LHCN-M2 (cell line): Measurements from ENCODE around the gene GALNT1. TPM values are rescaled to one million over a fixed set of nuclear protein-coding genes. Genes with fewer than 3 reads are reported as not detected.

Source experiments
- DNase-seq: peaks from one replicate; pipeline ENCODE4 v3.0.0-alpha.2; 2012; ENCODE audit warnings: low read depth
- total RNA-seq: library from RNA; depleted of rRNA; stranded (reverse); fragments of >200 nt; gene quantifications from 2 replicates; pipeline ENCODE4 v1.2.3, GENCODE V29; 2014

Gene GALNT1
- total RNA-seq, 1 experiment from 2014 or later = 94.3 TPM

DNA sequence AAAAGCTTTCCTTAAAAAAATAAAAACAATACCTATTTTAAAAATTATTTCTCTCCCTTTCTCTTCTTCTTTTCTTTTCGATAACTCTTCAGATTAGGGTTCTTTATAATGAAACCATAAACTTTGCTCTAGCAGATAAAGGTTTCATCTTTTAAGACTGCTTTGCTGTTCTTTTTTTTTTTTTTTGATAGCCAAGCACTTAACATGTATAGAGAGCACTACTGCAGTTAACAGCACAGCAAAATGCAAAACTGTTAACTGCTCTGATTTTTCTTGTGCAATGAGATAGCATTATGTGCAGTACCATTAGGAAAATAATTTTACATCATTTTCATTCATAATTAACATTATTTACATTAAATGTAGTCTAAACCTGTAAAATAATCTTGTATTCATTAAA, 36.3 kb downstream of the GALNT1 start:
- DNase-seq = no peak

DNA sequence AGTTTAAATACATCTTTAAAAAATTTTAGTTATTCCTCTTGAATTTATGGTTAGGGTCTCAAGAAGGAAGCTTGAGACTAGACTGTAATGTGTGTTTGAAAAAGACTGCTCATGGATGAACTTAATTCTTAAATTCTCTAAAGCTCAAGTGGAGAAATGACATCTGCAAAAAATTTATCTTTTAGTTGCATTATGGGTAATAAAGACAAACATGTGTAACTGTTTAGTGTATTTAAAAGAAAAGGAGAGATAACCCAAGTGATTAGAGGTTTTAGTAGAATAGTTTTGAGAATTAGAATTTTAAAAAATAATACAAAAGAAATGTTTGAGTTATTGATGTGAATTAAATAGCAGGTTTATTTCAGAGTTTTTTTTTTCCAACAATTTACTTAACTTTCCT, 36.7 kb downstream of the GALNT1 start:
- no peak for DNase-seq

DNA sequence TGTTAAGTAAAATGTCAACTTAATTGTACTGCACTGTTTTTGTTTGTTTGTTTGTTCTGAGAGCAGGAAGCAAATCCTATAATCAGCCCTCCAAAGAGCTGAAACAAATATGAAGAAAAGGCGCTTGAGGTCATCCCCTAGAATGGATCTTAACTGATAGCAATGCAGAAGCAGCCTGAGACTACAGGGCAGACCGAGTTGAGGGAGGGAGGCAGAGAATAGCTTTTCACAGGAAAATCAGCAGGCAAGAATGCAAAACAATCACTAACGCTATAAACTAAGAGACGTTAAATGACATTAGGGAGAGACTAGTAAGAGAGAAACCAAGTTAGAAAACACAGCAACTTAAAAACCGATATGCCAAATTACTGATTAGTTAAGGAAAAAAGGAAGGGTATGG, 37.2 kb downstream of the GALNT1 start:
- no peak for DNase-seq

DNA sequence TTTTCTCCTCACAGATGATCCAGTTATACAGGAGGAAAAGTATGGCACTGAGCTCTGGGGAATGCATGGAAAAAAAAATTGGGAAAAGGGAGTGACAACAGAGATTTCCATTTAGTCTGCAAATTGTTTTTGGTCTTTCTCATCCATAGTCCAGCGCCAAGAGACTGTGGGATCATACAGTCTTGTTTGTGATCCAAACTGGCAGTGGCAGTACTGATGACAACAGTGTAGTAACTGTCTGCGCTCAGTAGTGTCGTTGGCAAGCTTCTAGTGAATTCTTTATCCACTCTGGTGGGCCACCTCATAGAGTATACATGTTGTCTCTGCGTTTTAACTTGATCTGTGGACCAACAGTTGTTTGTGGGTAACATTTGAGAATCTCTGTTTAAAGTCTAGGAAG, 37.9 kb downstream of the GALNT1 start:
- peak; percentile 29 for DNase-seq

DNA sequence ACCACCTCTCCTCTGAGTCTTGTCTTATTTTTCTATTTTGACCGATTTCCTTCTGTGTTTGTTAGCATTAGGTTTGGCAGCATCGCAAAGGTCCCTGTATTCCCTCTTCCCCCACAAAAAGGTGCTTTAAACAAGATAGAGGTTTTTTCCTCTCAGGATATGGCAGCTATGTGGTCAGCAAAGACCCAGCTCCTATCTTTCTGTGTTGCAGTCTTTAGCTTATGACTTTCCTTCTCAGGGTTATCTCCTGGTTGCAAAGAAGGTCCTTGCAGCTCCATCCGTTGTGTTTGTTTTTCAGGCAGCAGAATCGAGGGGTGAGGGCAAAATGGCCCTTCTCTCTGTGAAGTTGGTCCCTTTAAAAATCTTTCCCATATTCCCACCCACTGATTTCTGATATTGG, 38.4 kb downstream of the GALNT1 start:
- no peak for DNase-seq

DNA sequence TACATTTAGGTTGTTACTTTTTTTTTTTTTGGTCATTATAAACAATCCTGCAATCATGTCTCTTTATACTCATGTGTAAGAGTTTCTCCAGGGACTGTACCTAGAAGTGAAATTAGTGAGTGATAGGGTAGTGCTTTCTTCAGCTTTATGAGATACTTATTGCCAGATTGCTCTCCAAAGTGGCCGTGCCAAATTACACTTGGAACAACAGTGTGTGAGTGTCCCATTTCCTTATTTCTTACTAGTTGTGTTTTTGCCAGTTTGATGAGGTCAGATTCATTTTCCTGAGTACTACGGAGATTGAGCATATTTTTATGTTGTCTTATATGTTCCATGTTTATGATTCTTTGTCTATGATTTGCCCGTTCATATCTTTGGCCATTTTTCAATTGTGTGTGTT, 39.2 kb downstream of the GALNT1 start:
- DNase-seq = no peak

DNA sequence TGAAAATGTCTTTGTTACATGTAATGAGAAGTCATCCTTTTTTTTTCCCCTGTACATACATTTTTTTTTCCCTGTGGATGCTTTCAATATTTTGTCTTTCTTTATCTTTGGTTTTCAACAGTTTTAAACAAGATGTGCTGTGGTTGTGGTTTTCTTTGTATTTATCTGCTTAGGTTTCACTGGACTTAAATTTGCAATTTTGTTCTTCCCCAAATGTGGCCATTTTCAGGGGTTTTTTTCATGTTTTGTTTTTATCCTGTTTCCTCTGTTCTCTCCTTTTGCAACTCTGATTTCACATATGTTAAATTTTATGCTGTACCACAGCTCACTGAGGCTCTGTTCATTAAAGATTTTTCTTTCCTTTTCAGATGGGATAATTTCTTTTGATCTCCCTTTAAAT, 41.7 kb downstream of the GALNT1 start:
- DNase-seq = no peak

DNA sequence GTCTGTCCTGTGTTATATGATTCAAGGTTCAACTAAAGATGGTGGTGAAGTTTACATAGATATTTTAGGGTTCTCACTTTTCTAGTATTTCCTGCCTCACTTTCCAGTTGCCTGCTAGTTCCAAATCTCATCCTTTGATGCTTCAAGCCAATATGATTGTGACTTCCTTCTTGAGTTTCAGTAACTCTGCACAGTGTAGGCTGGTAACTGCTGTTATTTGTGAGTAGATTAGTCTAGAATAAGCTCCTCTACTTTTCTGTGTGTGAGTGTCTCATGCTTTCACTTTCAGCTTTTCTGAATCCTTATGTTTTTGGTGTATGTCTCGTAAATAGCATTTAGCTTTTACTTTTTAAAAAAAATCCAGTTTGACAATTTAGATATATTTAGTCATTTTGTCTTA, 42.6 kb downstream of the GALNT1 start:
- DNase-seq = no peak

DNA sequence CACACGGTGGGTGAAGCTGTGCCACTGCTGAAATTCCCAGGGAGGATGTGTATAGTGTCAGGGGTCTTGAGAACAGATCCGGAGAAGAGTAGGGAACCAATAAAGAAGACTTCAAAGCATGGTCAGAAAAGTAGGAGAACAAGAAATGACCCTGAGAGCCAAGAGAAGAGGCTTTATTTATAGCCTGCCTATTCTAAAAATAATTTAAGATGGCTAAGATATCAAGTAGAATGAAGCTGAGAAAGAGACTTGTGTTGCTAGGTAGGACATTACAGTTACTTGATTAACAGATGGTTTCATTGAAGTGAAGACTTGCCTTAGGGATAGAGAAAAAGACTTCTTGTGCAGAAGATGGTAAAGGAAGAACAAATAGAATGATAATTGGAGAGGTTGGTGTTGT, 43.7 kb downstream of the GALNT1 start:
- DNase-seq = no peak

DNA sequence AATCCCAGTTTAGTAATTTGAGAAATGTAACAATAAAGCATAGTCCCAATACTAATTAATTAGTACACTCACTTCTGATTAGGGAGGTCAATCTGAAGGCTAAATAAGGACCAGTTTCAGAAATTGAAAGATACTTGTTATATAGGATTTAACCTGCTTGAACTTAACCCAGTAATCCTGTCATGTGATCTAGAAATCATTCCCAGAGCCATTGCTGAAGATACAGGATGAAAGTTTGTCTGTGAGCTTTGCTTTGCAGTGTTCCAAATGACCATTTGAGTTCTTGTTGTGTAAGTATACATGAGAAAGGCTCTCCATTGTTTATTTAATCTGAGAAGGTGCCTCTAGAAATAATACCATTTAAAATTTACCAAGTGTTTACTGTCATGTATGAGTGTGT, 52.2 kb downstream of the GALNT1 start:
- DNase-seq = no peak

DNA sequence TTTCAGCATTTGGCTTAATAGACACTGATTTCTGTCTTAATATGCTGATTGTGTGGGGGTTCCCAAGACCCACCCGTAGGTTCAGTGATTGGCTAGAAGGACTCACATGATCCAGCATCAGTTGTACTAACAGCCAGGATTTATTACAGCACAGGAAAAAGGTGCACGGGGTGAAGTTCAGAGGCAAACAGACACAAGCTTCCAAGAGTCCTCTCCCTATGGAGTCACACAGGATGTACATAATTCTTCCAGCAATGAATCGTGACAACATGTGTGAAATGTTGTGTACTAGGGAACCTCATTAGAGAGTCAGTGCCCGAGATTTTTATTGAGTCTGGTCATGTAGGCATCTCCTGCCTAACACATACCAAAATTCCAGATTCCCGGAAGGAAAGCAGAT, 52.8 kb downstream of the GALNT1 start:
- DNase-seq = peak; percentile 65

DNA sequence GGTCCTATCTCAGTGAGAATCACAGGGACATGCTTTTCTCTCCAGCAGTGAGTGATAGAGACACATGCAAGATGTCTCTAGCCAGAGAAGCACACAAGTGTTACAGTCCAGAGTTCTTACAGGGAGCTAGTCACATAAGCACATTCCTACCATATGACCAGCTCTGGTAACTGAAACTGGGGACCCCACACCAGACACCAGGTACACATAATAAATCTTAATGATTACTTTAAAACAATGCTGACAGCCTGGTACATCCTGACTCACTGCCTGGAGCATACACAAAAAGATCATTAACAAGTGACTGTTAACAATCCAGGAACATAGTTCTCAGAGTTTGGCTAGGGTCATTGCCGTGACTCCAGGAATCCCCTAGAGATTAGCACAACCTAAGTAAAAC, 53.6 kb downstream of the GALNT1 start:
- peak; percentile 98 for DNase-seq

DNA sequence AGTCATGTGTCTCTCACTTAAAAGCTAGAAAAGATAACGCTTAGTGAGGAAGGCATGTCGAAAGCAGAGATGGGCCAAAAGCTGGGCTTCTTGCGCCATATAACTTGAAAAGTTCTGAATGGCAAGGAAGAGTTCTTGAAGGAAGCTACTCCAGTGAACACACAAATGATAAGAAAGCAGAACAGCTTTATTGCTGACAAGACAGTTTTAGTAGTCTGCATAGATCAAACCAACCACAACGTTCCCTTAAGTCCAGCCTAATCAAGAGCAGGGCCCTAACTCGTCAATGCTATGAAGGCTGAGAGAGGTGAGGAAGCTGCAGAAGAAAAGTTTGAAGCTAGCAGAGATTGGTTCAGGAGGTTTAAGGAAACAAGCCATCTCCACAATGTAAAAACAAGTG, 55.7 kb downstream of the GALNT1 start:
- DNase-seq = no peak

DNA sequence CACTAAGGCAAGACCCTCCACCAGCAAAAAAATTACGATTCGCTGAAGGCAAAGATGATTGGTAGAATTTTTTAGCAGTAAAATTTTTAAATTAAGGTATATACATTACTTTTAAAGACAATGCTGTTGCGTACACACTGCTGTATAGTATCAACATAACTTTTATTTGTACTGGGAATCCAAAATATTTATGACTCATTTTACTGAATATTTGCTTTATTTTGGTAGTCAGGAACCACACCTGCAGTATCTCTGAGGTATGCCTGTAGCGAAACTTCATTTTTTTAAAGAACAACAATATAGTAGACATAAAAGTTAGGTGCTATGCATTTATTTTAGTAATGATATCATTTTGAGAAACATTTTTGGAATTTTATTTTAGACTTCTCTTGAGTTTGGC, 57.8 kb downstream of the GALNT1 start:
- DNase-seq = no peak

DNA sequence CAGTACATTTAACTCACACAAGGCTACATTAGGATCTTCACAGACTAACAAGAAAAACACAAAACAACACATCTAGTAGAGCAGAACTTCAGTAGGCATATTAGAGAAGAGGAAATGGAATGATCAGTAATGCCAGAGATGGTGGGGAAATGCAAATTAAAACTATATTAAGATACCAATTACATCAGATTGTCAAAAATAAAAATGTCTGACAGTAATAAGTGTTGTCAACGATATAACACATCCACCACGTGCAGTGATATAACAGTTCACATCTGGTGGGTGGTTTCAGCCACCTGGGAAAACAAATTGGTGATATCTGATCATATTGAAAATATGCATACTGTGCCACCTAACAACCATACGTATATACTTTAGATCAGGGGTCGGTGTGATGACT, 59.9 kb downstream of the GALNT1 start:
- DNase-seq = no peak

DNA sequence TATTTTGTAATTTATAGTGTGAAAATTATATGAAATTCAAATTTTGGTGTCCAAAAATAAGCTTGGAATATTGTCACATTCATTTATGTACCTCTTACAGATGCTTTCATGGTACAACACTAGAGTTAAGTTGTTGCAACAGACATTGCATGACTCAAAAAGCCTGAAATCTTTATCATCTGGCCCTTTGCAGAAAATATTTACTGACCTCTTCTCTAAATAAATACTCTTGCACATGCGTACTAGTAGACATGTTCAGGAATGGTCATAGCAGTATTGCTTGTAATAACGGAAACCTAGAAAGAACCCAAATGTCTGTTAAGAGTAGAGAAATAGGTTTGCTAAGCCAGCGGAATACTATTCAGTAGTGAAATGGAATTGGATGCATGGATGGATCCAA, 60.4 kb downstream of the GALNT1 start:
- peak; percentile 27 for DNase-seq

DNA sequence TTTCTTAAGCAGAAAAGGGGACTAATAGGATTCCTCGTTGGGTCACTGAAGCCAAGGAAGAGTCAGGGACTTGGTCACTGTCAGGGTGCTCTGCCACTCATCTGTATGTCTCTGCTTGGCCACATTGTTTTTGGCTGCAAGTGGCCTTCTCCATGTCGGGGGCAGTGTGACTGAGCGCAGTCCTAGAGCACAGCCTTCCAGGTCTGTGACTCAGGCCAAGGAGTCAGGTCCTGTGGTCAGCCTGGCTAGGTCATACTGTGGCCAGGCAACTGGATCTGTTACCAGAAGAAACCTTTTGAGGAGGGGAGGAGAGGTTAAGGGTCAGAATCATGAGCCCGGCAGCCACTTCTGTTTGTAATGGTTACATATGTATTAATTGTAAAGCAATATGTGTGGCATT, 61.3 kb downstream of the GALNT1 start:
- peak; percentile 67 for DNase-seq

DNA sequence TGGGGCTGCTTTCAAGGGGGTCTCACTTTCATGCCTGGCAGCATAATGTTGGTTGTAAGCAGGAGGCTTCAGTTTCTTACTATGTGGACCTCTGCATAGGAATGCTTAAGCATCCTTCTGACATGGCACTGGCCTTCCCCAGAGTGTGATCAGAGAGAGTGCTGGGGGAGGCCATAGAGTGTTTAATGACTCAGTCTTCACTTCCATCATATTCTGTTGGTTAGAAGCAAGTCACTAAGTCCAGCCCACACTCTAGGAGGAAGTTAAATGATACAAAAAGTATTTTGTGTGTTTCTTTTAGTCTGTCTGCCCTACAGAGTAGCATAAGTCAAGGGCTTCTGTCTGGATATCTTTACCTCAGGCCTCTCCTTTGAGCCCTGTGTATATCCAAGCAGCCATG, 64.9 kb downstream of the GALNT1 start:
- DNase-seq = no peak

DNA sequence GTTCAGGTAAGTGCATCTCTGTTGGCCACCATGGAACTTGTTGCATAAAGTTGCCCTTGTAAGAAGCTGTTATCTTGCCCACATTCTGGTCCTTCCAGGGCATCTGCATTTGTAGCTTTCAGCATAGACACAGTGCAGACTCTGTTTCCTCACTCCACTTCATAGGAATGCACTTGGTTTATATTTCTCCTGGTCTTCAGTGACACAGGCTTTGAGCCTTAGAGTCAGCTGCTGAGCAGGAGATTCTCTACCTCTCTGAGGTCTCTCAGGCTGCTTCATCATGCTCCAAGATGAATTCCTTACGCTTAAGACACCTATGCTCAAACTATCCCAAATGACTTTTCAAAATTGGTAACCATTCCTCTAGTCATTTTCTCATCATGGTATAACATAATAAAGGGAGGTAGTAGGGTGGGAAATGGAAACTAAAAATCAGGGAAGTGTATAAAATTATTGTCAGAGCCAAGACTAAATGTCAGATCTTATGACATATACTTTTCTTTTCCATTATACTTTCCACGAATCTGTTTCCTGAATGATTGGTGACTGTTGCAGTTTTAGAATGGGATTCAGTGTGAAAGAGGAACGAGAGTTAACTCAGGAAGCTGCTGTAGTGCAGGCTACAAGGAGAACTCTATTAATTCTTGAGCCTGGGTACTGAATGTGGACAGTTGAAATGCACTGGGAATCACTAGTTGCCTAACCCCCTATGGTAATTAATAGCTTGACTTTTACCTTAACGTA, 72.0 kb downstream of the GALNT1 start:
- DNase-seq = no peak

DNA sequence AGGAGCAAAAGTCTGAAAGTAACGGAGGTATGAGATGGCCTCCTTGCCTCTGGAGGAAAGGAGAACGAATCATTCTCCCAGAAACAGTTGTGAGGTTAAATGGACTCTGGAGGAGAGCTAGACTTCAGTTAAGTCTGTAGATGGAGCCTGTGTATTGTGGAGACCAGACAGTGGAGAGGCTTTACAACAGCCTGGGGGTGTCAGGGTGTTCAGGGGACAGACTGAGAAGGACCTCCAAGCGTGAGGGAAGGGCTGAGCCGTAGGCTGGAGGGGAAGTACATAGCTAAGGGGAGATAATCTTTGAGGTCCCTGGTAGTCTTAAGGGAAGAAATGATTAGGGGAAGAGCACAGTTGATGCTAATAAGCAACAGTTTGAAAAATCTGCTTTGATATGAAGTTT, 76.6 kb downstream of the GALNT1 start:
- no peak for DNase-seq

DNA sequence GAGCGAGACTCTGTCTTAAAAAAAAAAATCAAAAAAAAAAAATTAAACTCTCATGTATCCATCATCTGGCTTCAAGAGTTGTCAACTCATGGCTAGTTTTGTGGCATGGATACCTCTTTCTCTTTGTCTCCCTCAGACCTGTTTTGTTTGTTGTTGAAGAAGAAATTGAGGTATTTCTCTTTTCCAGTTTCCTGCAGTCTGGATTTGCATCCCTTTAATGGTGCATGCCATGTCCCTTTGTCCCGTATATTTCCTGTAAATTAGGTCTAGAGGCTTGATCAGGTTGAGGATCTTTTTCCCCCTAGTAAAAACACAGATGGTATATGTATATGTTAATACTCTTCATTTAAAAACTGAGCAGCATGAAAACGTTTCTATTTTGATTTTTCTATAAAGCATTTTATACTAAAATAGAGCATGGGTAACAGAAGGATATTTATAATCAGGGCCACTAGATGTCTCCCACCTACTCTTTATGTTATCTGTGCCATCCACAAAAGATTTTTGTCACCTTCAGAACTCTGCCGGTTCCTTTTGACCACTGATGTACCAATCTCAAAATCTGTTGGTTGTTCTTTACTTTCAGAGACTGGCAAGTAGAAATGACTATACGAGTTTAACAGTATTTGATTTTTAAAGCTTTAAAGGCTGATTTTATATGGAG, 80.1 kb downstream of the GALNT1 start:
- DNase-seq = peak; percentile 18

DNA sequence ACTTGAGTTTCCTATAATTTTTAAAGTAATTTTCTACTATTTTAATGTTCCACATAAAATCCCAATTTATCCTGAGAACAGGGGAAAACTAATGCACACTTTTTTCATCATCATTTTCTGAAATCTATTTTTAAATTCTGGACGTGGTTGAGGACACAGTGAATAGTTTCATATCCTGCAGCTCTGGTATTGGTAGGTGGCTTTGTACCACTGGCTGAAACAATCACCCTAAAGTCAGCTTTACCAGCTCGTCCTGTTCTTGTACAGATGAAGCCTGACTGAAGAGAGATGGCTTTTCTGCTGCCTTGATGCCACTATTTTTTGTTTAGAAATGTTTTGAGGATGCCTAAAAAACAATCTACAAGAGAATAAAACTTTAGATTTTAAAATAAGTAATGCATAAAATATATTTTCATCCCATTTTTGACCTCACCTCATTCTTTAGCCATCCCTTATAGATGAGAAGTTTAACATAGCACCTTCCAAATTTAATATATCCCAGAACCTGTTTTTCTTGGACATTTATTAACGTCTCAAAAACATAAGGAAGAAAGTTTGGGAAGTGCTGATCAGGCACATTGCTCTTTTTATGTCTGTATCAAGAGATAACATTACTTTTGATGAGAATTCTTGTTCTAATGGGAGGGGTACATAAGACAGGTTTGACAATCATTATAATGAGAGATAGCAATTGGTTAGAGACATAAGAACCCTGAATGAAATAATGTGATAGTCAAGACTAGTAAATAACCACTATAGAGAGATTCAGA, 80.9 kb downstream of the GALNT1 start:
- no peak for DNase-seq
